HG03159 (cell line): ENCODE data around the gene LARGE1.

Experiments
- ATAC-seq: cut with Tn5 transposase; IDR thresholded peaks from one replicate; pipeline ENCODE4 v1.9.1; 2021; ENCODE audit warnings: mild to moderate bottlenecking, moderate library complexity; ENCODE audit not compliant: unreplicated experiment

The LARGE1 gene

GRCh38 chr22:33741025-33741424, 179.3 kb downstream of the LARGE1 start:
- ATAC-seq: no peak

- no peak for ATAC-seq
Measured at GRCh38 chr22:33739516-33739915, 180.8 kb downstream of the LARGE1 start.

- no peak for ATAC-seq
Measured at GRCh38 chr22:33737662-33738061, 182.6 kb downstream of the LARGE1 start.

DNA sequence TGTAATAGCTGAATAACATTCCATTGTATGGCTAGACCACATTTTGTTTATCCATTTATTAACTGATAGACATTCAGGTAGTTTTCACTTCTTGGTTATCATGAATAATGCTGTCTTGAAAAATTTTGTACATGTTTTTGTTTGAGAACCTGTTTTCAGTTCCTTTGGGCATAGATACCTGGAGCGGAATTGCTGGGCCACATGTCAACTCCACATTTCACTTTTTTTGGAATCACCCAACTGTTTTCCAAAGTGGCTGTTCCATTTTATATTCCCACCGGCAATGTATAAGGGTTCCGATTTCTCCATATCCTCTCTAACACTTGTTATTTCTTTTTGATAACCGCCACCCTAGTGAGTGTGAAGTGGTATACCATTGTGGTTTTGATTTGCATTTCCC, 184.3 kb downstream of the LARGE1 start:
- ATAC-seq: no peak

- ATAC-seq: no peak
Measured at GRCh38 chr22:33728847-33729246, 191.4 kb downstream of the LARGE1 start.

DNA sequence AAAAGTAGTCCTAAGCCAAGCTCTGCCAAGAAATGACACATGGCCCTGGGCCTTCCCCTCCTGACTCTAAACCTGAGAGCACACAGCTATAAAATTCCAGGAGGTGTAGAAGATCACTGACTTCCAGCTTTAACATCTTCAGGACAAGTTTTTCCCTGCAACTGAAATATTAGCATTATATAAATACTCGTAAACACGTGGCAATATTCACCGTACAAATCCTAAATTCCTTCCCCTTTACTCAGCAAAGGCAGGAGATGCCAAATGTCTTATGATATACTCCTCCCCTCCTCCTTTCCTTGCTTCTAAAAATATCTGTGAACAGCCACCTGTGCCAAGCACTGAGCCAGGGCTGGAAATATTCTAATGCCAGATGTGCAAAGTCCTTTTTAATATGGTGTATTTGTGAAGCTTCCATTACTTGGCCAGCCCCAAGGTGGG, 194.0 kb downstream of the LARGE1 start:
- ATAC-seq: no peak

DNA sequence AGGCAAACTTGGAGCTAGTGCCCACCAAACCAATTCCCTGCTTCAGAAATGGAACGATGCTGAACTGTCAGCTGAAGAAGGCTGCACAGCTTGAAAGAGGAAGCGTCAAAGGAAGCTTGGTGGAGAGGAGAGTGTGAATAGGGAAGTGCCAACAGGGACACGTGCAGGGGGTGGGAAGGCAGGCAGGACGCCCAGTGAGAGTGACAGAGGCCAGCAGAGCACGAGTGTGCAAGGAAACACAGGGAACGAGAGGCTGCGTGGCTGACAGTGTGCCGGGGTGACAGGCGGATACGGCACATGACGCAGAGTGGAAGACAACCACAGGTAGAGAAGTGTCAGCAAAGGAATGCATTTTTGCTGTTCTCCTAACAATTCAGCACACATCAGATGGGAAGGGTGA, 196.4 kb downstream of the LARGE1 start:
- ATAC-seq: no peak

DNA sequence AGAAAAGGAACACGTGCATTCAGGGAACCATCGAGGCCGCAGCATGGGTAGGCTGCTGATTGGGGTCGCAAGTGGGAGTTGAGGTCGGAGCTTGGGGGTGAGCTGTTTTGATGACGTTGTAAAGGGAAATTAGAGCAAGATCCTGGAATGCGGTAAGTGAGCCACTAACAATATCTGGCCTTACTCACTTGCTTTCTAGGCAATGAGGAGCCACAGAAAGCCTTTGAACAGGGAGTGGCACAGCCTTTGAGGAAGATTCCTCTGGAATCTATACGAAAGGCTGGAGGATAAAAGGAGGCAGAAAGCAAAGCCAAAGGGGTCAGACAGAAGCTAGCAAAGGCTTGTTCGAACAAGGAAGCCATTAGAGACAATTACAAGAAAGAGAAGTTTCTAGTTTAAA, 197.5 kb downstream of the LARGE1 start:
- no peak for ATAC-seq

GRCh38 chr22:33720166-33720878, 200.0 kb downstream of the LARGE1 start:
- ATAC-seq: no peak

DNA sequence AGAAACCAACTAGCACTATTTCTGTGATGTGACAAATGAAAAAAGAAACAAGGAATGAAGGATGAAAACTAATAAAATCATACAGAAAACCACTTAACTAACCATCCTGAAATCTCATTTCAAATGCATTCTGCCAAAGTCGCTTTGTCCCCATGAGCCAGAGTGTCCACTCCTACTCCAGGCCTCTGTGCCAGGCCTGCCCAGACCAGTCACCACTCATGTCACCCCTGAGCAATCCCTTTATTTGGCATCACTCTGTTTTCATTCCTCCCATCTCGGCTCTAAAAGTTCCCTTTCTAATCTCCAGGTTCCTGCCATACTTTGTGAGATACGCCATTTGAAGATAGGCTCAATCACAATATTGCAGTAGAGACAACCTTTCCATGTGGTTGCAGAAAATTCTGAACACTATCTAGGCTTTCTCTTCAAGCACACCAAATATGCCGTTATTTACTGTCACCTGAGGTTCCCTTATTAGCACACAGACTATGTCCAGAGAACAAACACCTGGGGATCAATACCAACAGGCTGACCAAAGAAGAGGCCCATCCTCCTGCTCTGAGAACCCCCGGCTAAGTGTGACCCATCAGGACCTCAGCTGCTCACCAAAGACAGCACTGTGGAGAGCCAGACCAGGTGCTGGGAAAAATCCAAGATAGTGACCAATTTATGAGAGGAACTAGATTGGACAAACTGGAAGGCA, 202.4 kb downstream of the LARGE1 start:
- ATAC-seq: no peak

GRCh38 chr22:33715237-33715985, 204.9 kb downstream of the LARGE1 start:
- ATAC-seq: no peak

DNA sequence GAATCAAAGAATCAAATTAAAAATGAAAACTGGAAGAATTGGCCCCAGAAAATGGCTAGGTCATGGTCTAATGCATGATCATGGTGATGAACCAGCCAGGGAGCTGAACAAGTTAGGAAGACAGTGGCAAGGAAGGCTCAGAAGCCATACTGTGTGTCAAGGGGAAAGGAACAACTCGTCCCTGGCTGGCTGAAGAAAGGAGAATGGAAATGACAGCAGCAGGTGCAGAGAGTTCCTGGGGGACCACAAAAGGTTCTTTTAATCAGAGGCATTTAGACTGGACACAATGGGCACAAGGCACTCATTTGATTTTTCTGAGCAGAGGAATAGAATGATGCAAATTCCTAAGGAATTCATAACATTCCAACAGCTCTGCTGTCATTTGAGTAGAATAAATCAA, 209.9 kb downstream of the LARGE1 start:
- no peak for ATAC-seq

GRCh38 chr22:33707581-33707980, 212.7 kb downstream of the LARGE1 start:
- ATAC-seq: no peak

GRCh38 chr22:33706100-33706499, 214.2 kb downstream of the LARGE1 start:
- no peak for ATAC-seq

GRCh38 chr22:33699176-33699575, 221.1 kb downstream of the LARGE1 start:
- ATAC-seq: no peak

DNA sequence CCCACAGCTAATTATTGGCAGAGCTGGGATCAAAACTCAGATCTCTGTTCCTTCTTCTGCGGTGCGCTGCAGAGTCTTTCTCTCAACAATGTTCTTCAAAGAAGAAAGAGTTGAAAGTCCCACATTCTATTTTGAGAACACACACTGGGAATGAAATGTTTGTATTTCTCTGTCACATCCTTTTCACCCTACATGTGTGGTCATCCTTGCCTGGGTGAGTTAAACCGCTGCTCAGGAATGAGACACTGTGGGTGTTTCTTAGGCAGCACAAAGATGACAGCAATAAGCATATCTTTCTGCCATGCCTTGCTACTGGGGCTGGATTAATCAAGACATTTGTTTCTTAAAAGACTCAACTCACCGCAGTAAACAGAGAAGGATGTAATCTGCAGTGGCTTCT, 222.6 kb downstream of the LARGE1 start:
- ATAC-seq: no peak

GRCh38 chr22:33691057-33691630, 229.1 kb downstream of the LARGE1 start:
- no peak for ATAC-seq

- ATAC-seq: no peak
Measured at GRCh38 chr22:33688903-33689302, 231.4 kb downstream of the LARGE1 start.

DNA sequence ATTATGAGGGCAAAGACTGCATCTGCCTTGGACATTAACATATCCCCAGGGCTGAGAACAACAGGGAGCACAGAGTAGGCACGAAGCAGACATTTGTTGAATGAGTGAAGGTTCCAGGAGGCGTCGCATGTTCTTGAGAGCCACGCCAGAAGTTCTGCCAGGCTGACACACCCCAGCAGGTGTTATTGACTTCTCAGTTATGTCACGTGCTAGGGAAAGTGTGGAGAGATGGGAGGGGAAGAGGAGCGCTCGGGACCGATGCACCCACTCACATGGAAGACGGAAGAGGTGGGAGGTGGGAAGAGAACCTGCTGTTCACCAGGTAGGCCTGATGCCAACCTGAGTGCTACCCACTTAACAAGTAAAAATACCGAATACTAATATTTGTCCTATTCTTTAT, 232.8 kb downstream of the LARGE1 start:
- no peak for ATAC-seq

DNA sequence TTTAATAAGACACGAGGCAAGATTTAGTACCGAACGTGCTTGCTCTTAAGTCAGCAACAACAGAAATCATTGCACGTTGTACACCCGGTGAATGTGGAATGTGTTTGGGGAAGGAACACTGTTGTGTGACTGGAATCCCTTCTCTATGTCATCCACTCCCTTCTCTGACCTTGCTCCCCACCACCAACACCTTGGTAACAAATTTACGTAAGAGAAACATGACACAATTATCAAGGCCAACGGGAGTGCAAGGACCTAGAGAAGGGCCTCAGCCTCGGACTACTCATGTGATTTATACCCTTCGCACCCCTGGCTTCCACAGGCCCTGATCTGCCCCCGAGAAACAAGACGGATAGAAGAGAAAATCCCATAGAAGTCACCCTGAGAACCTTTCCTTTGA, 236.2 kb downstream of the LARGE1 start:
- ATAC-seq: no peak

DNA sequence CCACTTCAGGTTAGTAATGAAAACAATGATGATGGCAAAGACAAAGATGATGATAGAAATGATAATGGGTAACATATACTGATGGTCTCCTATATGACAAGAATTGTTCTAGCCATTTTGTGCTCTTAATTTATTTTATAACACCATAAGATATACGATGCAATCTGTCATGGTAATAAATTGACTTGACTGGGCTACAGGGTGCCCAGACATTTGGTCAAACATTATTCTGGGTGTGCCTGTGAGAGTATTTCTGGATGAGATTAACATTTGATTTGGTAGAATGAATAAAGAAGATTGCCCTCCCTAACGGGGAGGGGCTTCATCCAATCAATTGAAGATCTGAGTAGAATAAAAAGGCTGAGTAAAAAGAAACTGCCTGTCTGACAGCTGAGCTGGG, 237.3 kb downstream of the LARGE1 start:
- no peak for ATAC-seq

GRCh38 chr22:33680632-33681031, 239.6 kb downstream of the LARGE1 start:
- no peak for ATAC-seq
